Activated B cell treated with CpG ODN at 0.5 μM for 24 hours (primary cell): ENCODE results near the gene MAFG. TPM values are rescaled to one million over a fixed set of nuclear protein-coding genes. Genes with fewer than 3 reads are reported as not detected.

Source experiments
- ATAC-seq: fragments of 200-7000 bp; cut with Tn5 transposase; one replicate; pipeline ENCODE4 v1.10.0; 2021; ENCODE audit warnings: low read depth, mild to moderate bottlenecking, moderate library complexity
- CTCF ChIA-PET: fragments of 350-600 bp; sonication (Branson Sonifier 250); formaldehyde crosslinking; loops from one replicate; lab custom pipeline; 2021; ENCODE audit warnings: antibody characterized with exemption; lab: Charles Lee
- POLR2A ChIA-PET: fragments of 350-600 bp; sonication (Branson Sonifier 250); formaldehyde crosslinking; loops from one replicate; lab custom pipeline; 2021; ENCODE audit warnings: antibody characterized with exemption; lab: Charles Lee
- DNase-seq: peaks from one replicate; pipeline ENCODE4 v3.0.0; 2022
- H3K27ac Mint-ChIP-seq: one replicate; pipeline ENCODE4 v1.8.0; 2020; ENCODE audit warnings: mixed read lengths
- H3K27me3 Mint-ChIP-seq: one replicate; pipeline ENCODE4 v1.8.0; 2021; ENCODE audit warnings: mixed read lengths
- H3K36me3 Mint-ChIP-seq: one replicate; pipeline ENCODE4 v1.8.0; 2021; ENCODE audit warnings: low read depth, mixed read lengths
- H3K4me1 Mint-ChIP-seq: one replicate; pipeline ENCODE4 v1.8.0; 2021; ENCODE audit warnings: mixed read lengths
- H3K4me3 Mint-ChIP-seq: one replicate; pipeline ENCODE4 v1.8.0; 2020; ENCODE audit warnings: mild to moderate bottlenecking, mixed read lengths
- H3K9me3 Mint-ChIP-seq: one replicate; pipeline ENCODE4 v1.8.0; 2020; ENCODE audit warnings: mixed read lengths
- CTCF ChIP-seq: fragments of 200-600 bp; IDR thresholded peaks from one replicate; pipeline ENCODE4 v1.8.0; 2022; ENCODE audit warnings: antibody characterized with exemption, mild to moderate bottlenecking
- intact Hi-C: fragments of 100-400 bp; cut with micrococcal nuclease; formaldehyde crosslinking; loops from one replicate; pipeline ENCODE4 v1.15.1; 2024
- total RNA-seq: library from RNA; stranded (reverse); gene quantifications from 2 replicates; pipeline ENCODE4 v1.2.3, GENCODE V29; 2022

Gene MAFG
- total RNA-seq, 1 donor from 2014 or later = 30.7 TPM

DNA sequence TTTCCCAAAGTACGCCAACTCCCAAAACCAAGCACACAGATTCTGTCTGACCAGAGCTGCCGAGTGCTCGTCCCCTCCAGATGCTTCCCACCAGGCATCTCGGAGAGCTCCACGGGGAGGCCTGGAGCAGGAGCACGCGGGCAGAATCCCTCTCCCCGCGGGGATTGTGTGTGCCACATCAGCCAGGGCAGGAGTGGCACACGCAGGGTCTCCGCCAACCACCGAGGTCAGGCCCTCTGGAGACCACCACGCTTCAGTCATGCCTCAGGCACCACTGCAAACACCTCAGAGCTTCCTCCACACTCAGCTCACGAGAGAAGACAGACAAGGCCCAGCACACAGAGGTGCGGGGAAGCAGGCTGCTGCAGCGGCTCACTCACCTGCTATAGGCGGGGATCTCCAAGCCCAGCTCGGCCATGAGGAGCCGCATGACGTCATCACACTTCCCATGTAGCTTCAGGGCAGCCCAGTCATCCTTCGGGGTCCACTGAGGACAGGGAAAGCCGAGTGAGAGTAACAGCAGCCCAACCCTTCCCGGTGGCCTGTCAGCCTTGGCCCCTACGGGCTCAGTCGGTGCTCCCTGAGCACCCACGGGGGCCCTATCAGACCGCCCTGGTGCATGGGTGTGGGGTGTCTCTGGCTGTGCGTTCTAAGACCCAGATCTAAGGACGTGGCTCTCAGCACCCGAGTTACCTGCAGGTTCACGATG is 14.0 kb downstream of the MAFG start:
- no peak for DNase-seq
- Mint-ChIP-seq H3K36me3 (peaks cover 49% of the 10 kb centered on the region), H3K27ac (no peak overlapping the region), H3K9me3 (no peaks in the 10 kb centered on the region), H3K4me3 (peak overlapping the region; percentile 33), H3K27me3 (no peaks in the 10 kb centered on the region), H3K4me1 (peaks cover 31% of the 10 kb centered on the region)
- TF ChIP-seq CTCF = no peak
- no peak for ATAC-seq
- ChIA-PET CTCF (no interaction called here), POLR2A (no interaction called here)
- intact Hi-C loops = no loop called here

DNA sequence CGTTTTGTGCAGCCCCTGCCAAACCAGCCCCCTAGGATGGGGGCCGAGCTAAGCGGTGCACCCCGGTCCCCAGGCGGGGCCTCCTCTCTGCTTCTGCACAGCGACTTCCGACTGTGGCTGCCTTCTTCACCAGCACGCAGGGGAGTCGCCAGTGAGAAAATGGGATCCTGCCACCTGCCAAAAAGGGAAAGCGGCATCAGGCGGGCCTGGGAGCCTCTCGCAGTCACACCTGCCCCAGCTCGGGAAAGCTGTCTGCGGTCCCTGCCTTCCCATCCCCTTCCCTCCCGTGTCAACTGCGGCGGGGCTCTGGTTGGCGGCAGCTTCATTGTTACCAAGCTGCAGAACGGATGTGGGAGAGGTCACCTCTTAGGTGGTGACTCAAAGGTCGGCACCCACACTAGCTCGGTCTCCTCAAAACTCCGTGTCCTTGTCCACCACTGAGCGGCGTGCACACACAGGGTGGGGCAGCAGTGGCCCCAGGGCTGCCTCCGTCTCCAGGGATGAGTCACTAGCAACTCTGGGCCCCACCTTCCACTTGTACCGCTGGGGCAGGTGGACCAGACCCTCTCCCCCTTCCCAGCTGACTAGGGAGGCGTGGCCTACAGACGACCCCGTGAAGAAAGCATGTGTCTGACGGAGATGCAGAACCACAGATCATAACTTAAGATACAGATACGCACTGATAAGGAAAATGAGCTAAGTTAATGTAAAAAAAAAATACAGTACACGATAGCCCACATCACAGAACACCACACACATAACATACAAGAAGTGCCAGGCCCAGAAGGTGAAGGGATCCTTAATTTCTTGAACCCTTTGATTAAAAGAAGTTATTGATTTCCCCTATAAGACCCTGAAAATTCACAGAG is 14.9 kb downstream of the MAFG start:
- no peak for DNase-seq

GRCh38 chr17:81911969-81912368 is 15.6 kb downstream of the MAFG start:
- Mint-ChIP-seq H3K9me3 (no peaks in the 10 kb centered on the region), H3K27ac (peak overlapping the region; percentile 65), H3K4me3 (peak overlapping the region; percentile 58), H3K4me1 (peaks cover 18% of the 10 kb centered on the region), H3K27me3 (no peaks in the 10 kb centered on the region), H3K36me3 (peaks cover 55% of the 10 kb centered on the region)
- no peak for TF ChIP-seq CTCF
- DNase-seq = no peak
- ATAC-seq = no peak
- POLR2A ChIA-PET = interaction anchor here (0.7 kb wide), 1 partner anchor 15 kb away, joined by 3 read pairs; no protein-coding TSS in a partner anchor
- CTCF ChIA-PET = no interaction called here
- intact Hi-C loops = loop anchor here (1.0 kb wide), 2 partner anchors 14 to 21 kb away; partner anchors contain the start of genes ALYREF and ANAPC11

More for the DNA sequence above, 14.9 kb downstream of the MAFG start:
- H3K27me3 Mint-ChIP-seq = no peaks in the 10 kb centered on the region
- no peak for TF ChIP-seq CTCF
- POLR2A ChIA-PET = interaction anchor here (0.7 kb wide), 1 partner anchor 14 kb away, joined by 3 read pairs; no protein-coding TSS in a partner anchor
- CTCF ChIA-PET = no interaction called here
- H3K9me3 Mint-ChIP-seq = no peaks in the 10 kb centered on the region
- ATAC-seq = no peak
- intact Hi-C loops = no loop called here
- peaks cover 55% of the 10 kb centered on the region for H3K36me3 Mint-ChIP-seq
- H3K4me3 Mint-ChIP-seq = peak overlapping the region; percentile 44
- peaks cover 24% of the 10 kb centered on the region for H3K4me1 Mint-ChIP-seq
- no peak overlapping the region for H3K27ac Mint-ChIP-seq

- Mint-ChIP-seq H3K4me1 (peaks cover 15% of the 10 kb centered on the region), H3K9me3 (no peaks in the 10 kb centered on the region), H3K4me3 (peak within 1 kb of the TSS; percentile 85), H3K27me3 (no peaks in the 10 kb centered on the region), H3K27ac (peak within 1 kb of the TSS; percentile 65), H3K36me3 (peaks cover 57% of the 10 kb centered on the region)
- no peak for TF ChIP-seq CTCF
- DNase-seq (peak; percentile 84), ATAC-seq (peak; percentile 95)
- CTCF ChIA-PET = no interaction called here
- intact Hi-C loops = loop anchor here (1.0 kb wide), 2 partner anchors 15 to 20 kb away; partner anchors contain the start of genes ALYREF and ANAPC11
- POLR2A ChIA-PET = no interaction called here
Observed at GRCh38 chr17:81911277-81911961, 16.1 kb downstream of the MAFG start, which contains the start of gene PCYT2. TSS of gene PCYT2 (minus strand) at chr17:81911399. CDS start at chr17:81911355, 44 bp downstream.
